ENCODE measurements around the gene SNX20.

SNX20 gene

GRCh38 chr16:50718761-50719400, 37.8 kb upstream of the SNX20 start:
- H3K27ac ChIP-seq = no peak overlapping the region
- TF ChIP-seq CTCF (conservative IDR thresholded peaks at IDR 0.05) = no peak

GRCh38 chr16:50718061-50718760, 37.1 kb upstream of the SNX20 start:
- no peak overlapping the region for H3K27ac ChIP-seq
- no peak for TF ChIP-seq CTCF (conservative IDR thresholded peaks at IDR 0.05)

DNA sequence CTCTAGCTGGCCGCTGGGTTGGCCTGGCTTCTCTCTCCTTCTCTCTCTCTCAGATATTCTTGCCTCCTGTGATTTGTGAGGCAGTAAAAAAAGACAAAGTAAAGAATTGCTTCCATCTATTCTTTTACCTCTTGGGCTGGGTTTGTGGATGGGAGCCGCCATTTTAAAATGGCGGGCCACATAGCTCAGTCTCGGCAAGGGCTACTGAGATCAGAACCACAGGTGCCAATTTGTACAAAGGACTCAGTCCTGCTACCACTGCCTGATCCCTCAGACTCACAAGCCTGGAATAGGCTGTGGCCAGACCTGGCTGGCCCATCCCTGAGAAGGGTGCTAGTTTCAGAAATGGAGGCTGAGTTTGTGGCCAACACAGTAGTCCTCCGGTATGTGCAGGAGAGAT, 36.4 kb upstream of the SNX20 start:
- TF ChIP-seq CTCF (conservative IDR thresholded peaks at IDR 0.05) = no peak
- H3K27ac ChIP-seq = no peak overlapping the region

GRCh38 chr16:50717091-50717490, 36.0 kb upstream of the SNX20 start:
- no peak for TF ChIP-seq CTCF (conservative IDR thresholded peaks at IDR 0.05)
- H3K27ac ChIP-seq = no peak overlapping the region

GRCh38 chr16:50712956-50713355, 31.8 kb upstream of the SNX20 start:
- TF ChIP-seq CTCF (conservative IDR thresholded peaks at IDR 0.05) = no peak
- H3K27ac ChIP-seq = no peak overlapping the region

- no peak overlapping the region for H3K27ac ChIP-seq
Measured at GRCh38 chr16:50712560-50712898, 31.4 kb upstream of the SNX20 start.

More at GRCh38 chr16:50712560-50712898, 31.4 kb upstream of the SNX20 start:
- no peak for TF ChIP-seq CTCF (conservative IDR thresholded peaks at IDR 0.05)
